GM19099 (cell line): Measurements from ENCODE around the gene MBD5.

Experiments
- POLR2A ChIP-seq: IDR thresholded peaks from 3 replicates; pipeline ENCODE4 v1.6.1; 2011; ENCODE audit warnings: low read depth; ENCODE audit not compliant: insufficient read length; ENCODE audit errors: extremely low read depth

The MBD5 gene

GRCh38 chr2:148218326-148219075 is 197.6 kb downstream of the MBD5 start:
- no peak for TF ChIP-seq POLR2A

GRCh38 chr2:148221166-148221565 is 200.3 kb downstream of the MBD5 start:
- TF ChIP-seq POLR2A = no peak

- TF ChIP-seq POLR2A = no peak
These were observed 201.0 kb downstream of the MBD5 start for GRCh38 chr2:148221926-148222325.

- TF ChIP-seq POLR2A = no peak
These were observed 211.0 kb downstream of the MBD5 start for GRCh38 chr2:148231858-148232257.

GRCh38 chr2:148234143-148234542 is 213.3 kb downstream of the MBD5 start:
- no peak for TF ChIP-seq POLR2A

GRCh38 chr2:148237911-148238310 is 217.0 kb downstream of the MBD5 start:
- TF ChIP-seq POLR2A = no peak

- TF ChIP-seq POLR2A = no peak
These were observed 217.7 kb downstream of the MBD5 start for GRCh38 chr2:148238561-148238960.

- TF ChIP-seq POLR2A = no peak
These were observed 219.9 kb downstream of the MBD5 start for GRCh38 chr2:148240838-148241237.

- TF ChIP-seq POLR2A = no peak
These were observed 223.9 kb downstream of the MBD5 start for GRCh38 chr2:148244593-148245292.

- TF ChIP-seq POLR2A = no peak
These were observed 231.1 kb downstream of the MBD5 start for GRCh38 chr2:148251993-148252392.

- no peak for TF ChIP-seq POLR2A
These were observed 231.8 kb downstream of the MBD5 start for GRCh38 chr2:148252646-148253045.

GRCh38 chr2:148253685-148254084 is 232.8 kb downstream of the MBD5 start:
- TF ChIP-seq POLR2A = no peak

GRCh38 chr2:148255929-148256328 is 235.0 kb downstream of the MBD5 start:
- no peak for TF ChIP-seq POLR2A

GRCh38 chr2:148257276-148257675 is 236.4 kb downstream of the MBD5 start:
- TF ChIP-seq POLR2A = no peak

- TF ChIP-seq POLR2A = no peak
These were observed 237.2 kb downstream of the MBD5 start for GRCh38 chr2:148258124-148258523.

GRCh38 chr2:148259674-148260073 is 238.8 kb downstream of the MBD5 start:
- no peak for TF ChIP-seq POLR2A
